GM12891 (cell line): ENCODE results near the gene PCNX2.

ENCODE experiments used
- POLR2A ChIP-seq: IDR thresholded peaks from 2 replicates; pipeline ENCODE4 v1.6.1; 2011; ENCODE audit warnings: low read depth, low read length, control low read depth
- POLR2AphosphoS5 ChIP-seq: IDR thresholded peaks from 2 replicates; pipeline ENCODE4 v1.6.1; 2011; ENCODE audit warnings: low read depth, low read length, control low read depth
- POU2F2 ChIP-seq: IDR thresholded peaks from 2 replicates; pipeline ENCODE4 v1.6.1; 2011; ENCODE audit warnings: low read depth, mild to moderate bottlenecking, control low read depth, low read length, moderate library complexity
- TAF1 ChIP-seq: IDR thresholded peaks from 2 replicates; pipeline ENCODE4 v1.6.1; 2011; ENCODE audit warnings: low read depth, low read length, control low read depth

- no peak for TF ChIP-seq POLR2AphosphoS5
- TF ChIP-seq TAF1 = no peak
- TF ChIP-seq POLR2A = no peak
- TF ChIP-seq POU2F2 = no peak
Measured at GRCh38 chr1:232978091-232978634, 317.4 kb downstream of the PCNX2 start.
